ENCODE results near the gene LYRM1.
"Not testable (repeated sequence)": the region's sequence is repeated elsewhere in the genome, so short reads cannot be mapped to it uniquely, and the experiment has no call there.

LYRM1 gene

DNA sequence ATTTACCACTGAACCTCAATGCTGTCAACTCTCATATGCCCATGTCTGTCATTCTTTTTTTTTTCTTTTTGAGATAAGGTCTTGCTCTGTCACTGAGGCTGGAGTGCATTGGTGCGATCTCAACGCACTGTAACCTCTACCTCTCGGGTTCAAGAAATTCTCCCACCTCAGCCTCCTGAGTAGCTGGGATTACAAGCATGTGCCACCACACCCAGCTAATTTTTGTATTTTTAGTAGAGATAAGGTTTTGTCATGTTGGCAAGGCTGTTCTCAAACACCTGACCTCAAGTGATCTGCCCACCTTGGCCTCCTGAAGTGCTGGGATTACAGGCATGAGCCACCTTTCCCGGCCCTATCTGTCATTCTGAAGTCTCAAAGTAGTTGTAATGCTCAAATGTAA, 72.6 kb downstream of the LYRM1 start:
- not testable (repeated sequence) for H3K4ac ChIP-seq (ENCODE audit: low read depth, low read length)
- no CpG with 5 or more reads among the region's 4 CpGs for WGBS (ENCODE audit: extremely low coverage, insufficient coverage, insufficient read length)

More for the DNA sequence above, 72.6 kb downstream of the LYRM1 start:
- not testable (repeated sequence) for H3K4me1 ChIP-seq (ENCODE audit: control insufficient read depth in 1 of 2, insufficient read depth in 2 of 2, low read length in 2 of 2); H2BK12ac ChIP-seq (ENCODE audit: low read length); DNase-seq; H3K27ac ChIP-seq (ENCODE audit: low read depth, low read length); H3K14ac ChIP-seq (ENCODE audit: low read length); H3K4me2 ChIP-seq (ENCODE audit: low read length); H4K91ac ChIP-seq (ENCODE audit: low read depth, low read length); H2AFZ ChIP-seq (ENCODE audit: insufficient read depth, low read length, poor library complexity); H3K79me1 ChIP-seq (ENCODE audit: low read length); H3K23ac ChIP-seq (ENCODE audit: low read length); H2BK120ac ChIP-seq (ENCODE audit: insufficient read depth, low read length, poor library complexity); H3K9ac ChIP-seq (ENCODE audit: low read length); H4K8ac ChIP-seq (ENCODE audit: low read depth, low read length); H3K79me2 ChIP-seq (ENCODE audit: control insufficient read depth, insufficient read depth, low read length, poor library complexity); H3K36me3 ChIP-seq (ENCODE audit: control insufficient read depth in 1 of 2, insufficient read depth in 2 of 2, low read length in 2 of 2); H2BK5ac ChIP-seq (ENCODE audit: low read depth, low read length, poor library complexity); H3K18ac ChIP-seq (ENCODE audit: low read length); H3K4me3 ChIP-seq (ENCODE audit: low read depth, low read length); H2AK5ac ChIP-seq (ENCODE audit: low read length); H3K9me3 ChIP-seq (ENCODE audit: insufficient read depth, low read depth, low read length); H3K27me3 ChIP-seq (ENCODE audit: insufficient read depth, low read length); H4K12ac ChIP-seq (ENCODE audit: low read depth, low read length)
